ENCODE measurements around the gene AGXT. TPM values are rescaled to one million over a fixed set of nuclear protein-coding genes. Genes with fewer than 3 reads are reported as not detected.

The AGXT gene
- total RNA-seq, 1 experiment from 2014 or later, result 0.34 TPM

DNA sequence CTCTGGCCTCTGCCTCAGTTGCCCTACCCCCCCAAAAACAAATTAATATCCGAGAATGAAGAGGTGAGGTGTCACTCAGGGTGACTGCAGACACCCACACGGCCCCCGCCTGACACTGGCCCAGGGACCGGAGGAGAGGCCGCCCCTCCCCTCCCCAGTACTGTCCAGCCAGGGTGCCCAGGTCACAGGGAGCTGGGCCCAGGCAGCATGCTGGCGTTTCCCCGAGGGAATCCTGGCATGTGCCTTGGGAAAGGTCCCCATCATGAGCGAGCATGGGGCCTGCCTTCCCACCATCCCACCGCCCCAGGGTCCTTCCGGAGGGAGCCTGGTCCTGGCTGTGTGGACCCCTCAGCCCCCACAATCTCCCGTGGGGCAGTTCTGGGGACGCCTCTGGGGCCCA is 24.3 kb downstream of the AGXT start:
- ChIA-PET RAD21 (ENCODE audit: low non-redundant PET in 1 of 2, low total read pairs in 2 of 2, uncharacterized antibody in 2 of 2, unreplicated experiment in 2 of 2) (no interaction called here), CTCF (no interaction called here), POLR2A (no interaction called here)
- no peaks in the 10 kb centered on the region for H3K36me3 ChIP-seq (ENCODE audit: control insufficient read depth in 1 of 2, insufficient read depth in 2 of 2, low read length in 2 of 2)
- peak overlapping the region; percentile 13; the same call in 1 of the 2 replicates for H3K9ac ChIP-seq (ENCODE audit: low read length)
- no peaks in the 10 kb centered on the region for H3K79me2 ChIP-seq (ENCODE audit: insufficient read depth, low read length)
- BruUV-seq (replicated peaks), result no TSS peak
- no peak overlapping the region for H3K4me3 ChIP-seq (replicated peaks in 1 of 2; ENCODE audit: low read depth in 1 of 2, low read length in 2 of 2)
- peaks cover 8% of the 10 kb centered on the region; the same call in 1 of the 2 replicates for H3K27me3 ChIP-seq (ENCODE audit: insufficient read depth, low read length)
- no peaks in the 10 kb centered on the region for H3K9me2 ChIP-seq (ENCODE audit: insufficient read depth)
- ATAC-seq (no peak), DNase-seq (ENCODE audit: low read depth, low spot score) (no peak)
- no peaks in the 10 kb centered on the region for H3K9me3 ChIP-seq (ENCODE audit: control insufficient read depth in 1 of 2, insufficient read depth in 1 of 2, low read depth in 1 of 2, low read length in 2 of 2)
- TF ChIP-seq FOSL1 (IDR thresholded peaks at IDR 0.05; ENCODE audit: low read depth) (no peak), SP1 (IDR thresholded peaks at IDR 0.05; ENCODE audit: low read depth) (no peak), JUND (IDR thresholded peaks at IDR 0.05) (no peak), ZNF274 (IDR thresholded peaks at IDR 0.05; ENCODE audit: low read depth, low read length) (no peak), CBX3 (IDR thresholded peaks at IDR 0.05; ENCODE audit: low read depth) (no peak), CEBPB (IDR thresholded peaks at IDR 0.05; ENCODE audit: low read depth) (no peak), SIN3A (IDR thresholded peaks at IDR 0.05; ENCODE audit: low read depth) (no peak), EZH2phosphoT487 (IDR thresholded peaks at IDR 0.05; ENCODE audit: borderline replicate concordance) (no peak), SRF (IDR thresholded peaks at IDR 0.05; ENCODE audit: low read depth) (no peak)
- TF ChIP-seq, protein P1, sequence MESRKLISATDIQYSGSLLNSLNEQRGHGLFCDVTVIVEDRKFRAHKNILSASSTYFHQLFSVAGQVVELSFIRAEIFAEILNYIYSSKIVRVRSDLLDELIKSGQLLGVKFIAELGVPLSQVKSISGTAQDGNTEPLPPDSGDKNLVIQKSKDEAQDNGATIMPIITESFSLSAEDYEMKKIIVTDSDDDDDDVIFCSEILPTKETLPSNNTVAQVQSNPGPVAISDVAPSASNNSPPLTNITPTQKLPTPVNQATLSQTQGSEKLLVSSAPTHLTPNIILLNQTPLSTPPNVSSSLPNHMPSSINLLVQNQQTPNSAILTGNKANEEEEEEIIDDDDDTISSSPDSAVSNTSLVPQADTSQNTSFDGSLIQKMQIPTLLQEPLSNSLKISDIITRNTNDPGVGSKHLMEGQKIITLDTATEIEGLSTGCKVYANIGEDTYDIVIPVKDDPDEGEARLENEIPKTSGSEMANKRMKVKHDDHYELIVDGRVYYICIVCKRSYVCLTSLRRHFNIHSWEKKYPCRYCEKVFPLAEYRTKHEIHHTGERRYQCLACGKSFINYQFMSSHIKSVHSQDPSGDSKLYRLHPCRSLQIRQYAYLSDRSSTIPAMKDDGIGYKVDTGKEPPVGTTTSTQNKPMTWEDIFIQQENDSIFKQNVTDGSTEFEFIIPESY (IDR thresholded peaks at IDR 0.05; ENCODE audit: extremely low read depth, insufficient replicate concordance, low read length), result no peak
- peak overlapping the region; percentile 75 for H3K4me2 ChIP-seq (ENCODE audit: low read length)
- intact Hi-C loops (cut with micrococcal nuclease), result no loop called here
- H4K20me1 ChIP-seq (ENCODE audit: insufficient read depth), result no peaks in the 10 kb centered on the region
- H3K27ac ChIP-seq (ENCODE audit: low read depth, low read length), result peak overlapping the region; percentile 37; the same call in 1 of the 2 replicates
- no peak overlapping the region for H2AFZ ChIP-seq (ENCODE audit: low read depth, low read length, poor library complexity, severe bottlenecking)
- H3K4me1 ChIP-seq (ENCODE audit: control insufficient read depth in 1 of 2, insufficient read depth in 2 of 2, low read length in 2 of 2), result peaks cover 34 to 62% of the 10 kb centered on the region in 2 experiments
